ENCODE results near the gene TGM2.

DNA sequence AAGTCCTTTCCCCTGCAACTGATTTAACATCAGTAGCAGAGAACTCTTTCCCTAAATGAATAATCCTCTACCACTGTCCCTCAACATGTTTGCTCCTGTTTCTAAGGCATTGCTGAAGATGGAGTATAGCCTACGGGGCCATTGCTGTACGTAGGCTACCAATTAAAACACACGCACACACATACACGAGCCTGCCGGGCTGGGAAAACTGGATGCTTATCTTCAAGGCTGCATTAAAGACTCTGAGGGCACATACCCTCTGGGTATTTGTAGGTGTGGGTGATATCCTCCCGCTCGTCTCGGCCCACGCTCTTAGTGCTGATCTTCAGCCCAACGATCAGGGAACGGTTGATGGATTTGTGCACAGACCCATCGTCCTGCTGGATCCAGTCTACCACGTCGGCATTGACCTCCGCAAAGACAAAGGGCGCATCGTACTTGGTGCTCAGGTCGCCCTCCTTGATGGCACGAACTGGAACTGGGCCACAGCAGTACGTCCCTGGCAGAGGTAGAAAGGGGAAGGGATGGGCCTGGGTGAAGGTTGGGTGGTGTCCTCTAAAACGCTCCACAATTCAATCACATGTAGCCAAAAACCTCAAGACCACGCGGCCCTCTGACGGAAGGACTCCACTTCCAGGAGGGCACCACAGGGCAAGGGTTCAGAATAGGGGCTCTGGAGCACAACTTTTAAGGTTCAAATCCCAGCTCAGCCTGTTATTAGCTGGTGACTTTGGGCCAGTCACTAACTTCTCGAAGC lies 25.7 kb downstream of the TGM2 start:
- TF ChIP-seq, protein P1, sequence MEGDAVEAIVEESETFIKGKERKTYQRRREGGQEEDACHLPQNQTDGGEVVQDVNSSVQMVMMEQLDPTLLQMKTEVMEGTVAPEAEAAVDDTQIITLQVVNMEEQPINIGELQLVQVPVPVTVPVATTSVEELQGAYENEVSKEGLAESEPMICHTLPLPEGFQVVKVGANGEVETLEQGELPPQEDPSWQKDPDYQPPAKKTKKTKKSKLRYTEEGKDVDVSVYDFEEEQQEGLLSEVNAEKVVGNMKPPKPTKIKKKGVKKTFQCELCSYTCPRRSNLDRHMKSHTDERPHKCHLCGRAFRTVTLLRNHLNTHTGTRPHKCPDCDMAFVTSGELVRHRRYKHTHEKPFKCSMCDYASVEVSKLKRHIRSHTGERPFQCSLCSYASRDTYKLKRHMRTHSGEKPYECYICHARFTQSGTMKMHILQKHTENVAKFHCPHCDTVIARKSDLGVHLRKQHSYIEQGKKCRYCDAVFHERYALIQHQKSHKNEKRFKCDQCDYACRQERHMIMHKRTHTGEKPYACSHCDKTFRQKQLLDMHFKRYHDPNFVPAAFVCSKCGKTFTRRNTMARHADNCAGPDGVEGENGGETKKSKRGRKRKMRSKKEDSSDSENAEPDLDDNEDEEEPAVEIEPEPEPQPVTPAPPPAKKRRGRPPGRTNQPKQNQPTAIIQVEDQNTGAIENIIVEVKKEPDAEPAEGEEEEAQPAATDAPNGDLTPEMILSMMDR (IDR thresholded peaks at IDR 0.05) = no peak
- peak; percentile 1 for TF ChIP-seq POLR2AphosphoS5 (IDR thresholded peaks at IDR 0.05)
- TF ChIP-seq POLR2A (IDR thresholded peaks at IDR 0.05) = no peak
- no peak for TF ChIP-seq EP300 (IDR thresholded peaks at IDR 0.05)
